ENCODE data around the gene DAG1. TPM values are rescaled to one million over a fixed set of nuclear protein-coding genes. Genes with fewer than 3 reads are reported as not detected.

The DAG1 gene
- 95.2 and 104 TPM in 2 replicates for total RNA-seq

DNA sequence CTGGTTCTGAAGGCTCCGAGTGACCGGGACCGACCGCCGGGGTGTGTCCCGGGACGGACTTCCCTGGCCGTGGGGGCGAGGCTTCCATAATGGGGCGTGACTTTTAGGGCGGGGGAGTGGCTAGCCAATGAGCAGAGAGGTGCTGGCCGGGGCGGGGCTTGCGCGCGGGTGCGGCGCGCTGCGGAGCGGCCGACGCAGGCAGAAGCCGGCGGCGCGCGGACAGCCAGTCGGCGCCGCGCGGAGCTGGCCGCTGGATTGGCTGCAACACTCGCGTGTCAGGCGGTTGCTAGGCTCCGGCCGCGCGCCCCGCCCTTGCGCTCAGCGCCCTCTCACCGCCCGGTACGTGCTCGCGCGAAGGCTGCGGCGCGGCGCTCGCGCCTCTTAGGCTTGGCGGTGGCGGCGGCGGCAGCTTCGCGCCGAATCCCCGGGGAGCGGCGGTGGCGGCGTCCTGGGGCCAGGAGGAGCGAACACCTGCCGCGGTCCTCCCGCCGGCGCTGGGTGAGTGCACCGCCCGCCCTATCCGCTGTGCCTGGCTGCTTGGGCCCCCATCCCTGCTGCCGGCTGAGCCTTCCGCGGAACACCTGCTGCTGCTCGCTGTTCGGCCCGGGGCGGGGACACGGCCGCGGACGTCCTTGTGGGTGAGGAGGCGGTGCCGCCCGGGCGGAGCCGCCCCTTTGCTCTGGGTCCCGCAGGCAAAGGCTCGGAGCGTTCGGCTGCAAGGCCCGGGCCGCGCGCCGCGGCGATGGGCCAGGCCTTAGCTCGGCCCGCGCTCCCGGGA is at the start of gene DAG1:
Gene DAG1 (plus strand): TSS at position 332 of the 778 bp plus-strand sequence. CDS start 40,268 bp downstream, outside the sequence.

DNA sequence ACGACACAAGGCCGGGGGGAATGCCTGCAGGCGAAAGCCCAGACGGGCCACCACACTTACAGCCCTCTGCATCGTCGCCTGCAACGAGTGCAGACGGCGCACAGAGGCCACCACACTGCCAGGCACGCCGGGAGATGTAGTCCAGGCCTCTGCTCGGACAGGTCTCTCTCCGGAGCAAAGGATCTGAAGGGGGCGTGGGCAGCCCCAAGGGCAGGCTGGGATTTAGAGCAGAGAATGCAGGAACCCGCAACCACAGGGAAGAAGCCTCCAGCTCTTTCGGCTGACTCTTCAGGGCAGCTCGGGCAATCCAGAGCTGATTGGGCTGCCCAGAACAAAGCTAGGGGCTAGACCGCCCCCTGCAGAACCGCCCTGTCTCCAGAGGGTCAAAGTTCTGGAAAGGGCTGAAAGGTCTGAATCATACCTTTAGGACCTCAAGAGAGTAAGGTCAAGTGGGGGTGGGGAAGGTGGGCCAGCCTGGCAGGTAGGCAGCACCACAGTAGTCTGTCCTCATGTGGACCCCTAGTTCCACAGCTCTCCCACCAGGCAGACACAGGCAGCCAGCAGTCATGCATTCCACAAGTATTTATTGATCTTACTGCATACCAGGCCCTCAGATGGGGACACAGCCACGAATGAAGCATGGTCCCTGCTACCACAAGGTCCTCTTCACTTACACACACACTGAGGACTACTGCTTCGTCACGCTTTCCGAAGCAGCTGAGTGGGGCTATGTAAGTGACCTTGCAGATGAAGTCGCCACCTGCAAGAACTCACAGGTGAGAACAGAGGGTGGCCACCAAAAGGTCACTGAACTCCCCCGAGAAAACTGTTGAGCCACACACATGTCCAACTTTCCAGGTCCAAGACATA is 47.5 kb upstream of the DAG1 start, which contains the start of gene AMT:
Gene AMT (minus strand): TSS at position 95 of the 870 bp plus-strand sequence. CDS start 23 bp downstream, at position 72.

GRCh38 chr3:49553692-49554632 is 83.9 kb downstream of the DAG1 start, which contains the start of gene BSN:
TSS of gene BSN (plus strand) at chr3:49554477. CDS start at chr3:49554603, 126 bp downstream.

Other genes starting within 250 kb of the DAG1 start
- gene C3orf62, start 193.0 kb upstream of the DAG1 start, total RNA-seq: 0.33 and 0.76 TPM in 2 replicates
- gene USP4, start 130.2 kb upstream of the DAG1 start, total RNA-seq: 12.5 and 15.1 TPM in 2 replicates
- 516 and 726 TPM in 2 replicates for gene GPX1, start 111.9 kb upstream of the DAG1 start, total RNA-seq
- gene RHOA, start 58.3 kb upstream of the DAG1 start, total RNA-seq: 330 and 483 TPM in 2 replicates
- gene TCTA, start 57.8 kb upstream of the DAG1 start, total RNA-seq: 15.2 and 17.7 TPM in 2 replicates
- 0.65 and 6.3 TPM in 2 replicates for gene AMT, start 47.8 kb upstream of the DAG1 start, total RNA-seq
- 4.4 and 10.1 TPM in 2 replicates for gene NICN1, start 40.9 kb upstream of the DAG1 start, total RNA-seq
- gene BSN, start 84.2 kb downstream of the DAG1 start, total RNA-seq: 0.33 and 1.1 TPM in 2 replicates
- 148 and 154 TPM in 2 replicates for gene APEH, start 204.1 kb downstream of the DAG1 start, total RNA-seq
- gene MST1, start 219.2 kb downstream of the DAG1 start, total RNA-seq: 6.0 and 61.0 TPM in 2 replicates
- 21.0 and 38.0 TPM in 2 replicates for gene RNF123, start 219.3 kb downstream of the DAG1 start, total RNA-seq
- 0.16 and 1.4 TPM in 2 replicates for gene AMIGO3, start 249.4 kb downstream of the DAG1 start, total RNA-seq